Keratinocyte (primary cell): ENCODE data around the gene ELOB. TPM values are rescaled to one million over a fixed set of nuclear protein-coding genes. Genes with fewer than 3 reads are reported as not detected.

ENCODE experiments used
- DNase-seq: peaks from one replicate; pipeline ENCODE4 v3.0.0-alpha.2; 2011; ENCODE audit warnings: low read depth, missing footprints, low spot score
- FAIRE-seq: peaks from 2 replicates; lab custom pipeline; 2011; peaks lifted over from hg19 to GRCh38; lab: Jason Lieb, UNC
- H2AFZ ChIP-seq: 2 replicates; pipeline ENCODE4 v1.6.0; 2012; ENCODE audit warnings: low read length, control low read depth, inconsistent platforms; ENCODE audit not compliant: control insufficient read depth
- H3K27ac ChIP-seq: 2 replicates; pipeline ENCODE4 v1.5.1; 2011; ENCODE audit warnings: low read length; ENCODE audit not compliant: control insufficient read depth, insufficient read depth
- H3K27me3 ChIP-seq: 3 replicates; pipeline ENCODE4 v1.6.0; 2011; ENCODE audit warnings: low read length; ENCODE audit not compliant: control insufficient read depth, insufficient read depth; ENCODE audit errors: extremely low read depth
- H3K36me3 ChIP-seq, 2 experiments: 2 replicates in 1 of 2; 3 replicates in 1 of 2; pipeline ENCODE4 v1.5.1; 2011; ENCODE audit warnings: low read length in 2 of 2, mild to moderate bottlenecking in 1 of 2; ENCODE audit not compliant: control insufficient read depth in 2 of 2, insufficient read depth in 2 of 2; ENCODE audit errors: extremely low read depth in 1 of 2
- H3K4me1 ChIP-seq: 3 replicates; pipeline ENCODE4 v1.5.1; 2011; ENCODE audit warnings: low read length; ENCODE audit not compliant: control insufficient read depth, insufficient read depth; ENCODE audit errors: extremely low read depth
- H3K4me2 ChIP-seq: 3 replicates; pipeline ENCODE4 v1.6.0; 2011; ENCODE audit warnings: low read depth, low read length; ENCODE audit not compliant: control insufficient read depth, insufficient read depth; ENCODE audit errors: extremely low read depth
- H3K4me3 ChIP-seq, 3 experiments: fragments of 200-600 bp in 1 of 3; sonication (generic) in 1 of 3; 2 replicates in 2 of 3; 3 replicates in 1 of 3; pipeline ENCODE4 v1.5.1; 2011 to 2016; ENCODE audit warnings: low read length in 3 of 3, mild to moderate bottlenecking in 3 of 3, control low read depth in 2 of 3, inconsistent platforms in 1 of 3, low read depth in 1 of 3, mixed read lengths in 1 of 3, mixed run types in 1 of 3, moderate library complexity in 1 of 3; ENCODE audit not compliant: control insufficient read depth in 2 of 3, insufficient read depth in 2 of 3; ENCODE audit errors: extremely low read depth in 1 of 3
- H3K79me2 ChIP-seq: 2 replicates; pipeline ENCODE4 v1.6.0; 2012; ENCODE audit warnings: low read length; ENCODE audit not compliant: control insufficient read depth, insufficient read depth
- H3K9ac ChIP-seq: 3 replicates; pipeline ENCODE4 v1.6.0; 2011; ENCODE audit warnings: low read length; ENCODE audit not compliant: control insufficient read depth, insufficient read depth; ENCODE audit errors: extremely low read depth
- H3K9me1 ChIP-seq: 3 replicates; pipeline ENCODE4 v1.6.0; 2011; ENCODE audit warnings: low read length; ENCODE audit not compliant: control insufficient read depth, insufficient read depth; ENCODE audit errors: extremely low read depth
- H3K9me3 ChIP-seq: 2 replicates; pipeline ENCODE4 v1.5.1; 2012; ENCODE audit warnings: low read depth, low read length; ENCODE audit not compliant: control insufficient read depth
- H4K20me1 ChIP-seq: 3 replicates; pipeline ENCODE4 v1.6.0; 2011; ENCODE audit warnings: low read length; ENCODE audit not compliant: control insufficient read depth, insufficient read depth; ENCODE audit errors: extremely low read depth
- EZH2 ChIP-seq: IDR thresholded peaks from one replicate; pipeline ENCODE4 v1.6.1; 2012; ENCODE audit warnings: inconsistent platforms, mild to moderate bottlenecking, low read length, moderate library complexity
- dilution Hi-C: fragments of 300-500 bp; cut with MboI; formaldehyde crosslinking; loops from one replicate; pipeline ENCODE4 v1.7.0; 2020; ENCODE audit warnings: low sequenced_read_pairs; ENCODE audit not compliant: extremely low pct_ligation_motif_present
- polyA plus RNA-seq, 5 experiments: library from polyadenylated mRNA; depleted of rRNA in 3 of 5; stranded (reverse) in 3 of 5; stranded (forward) in 1 of 5; unstranded in 1 of 5; fragments of >200 nt; gene quantifications; 1 replicate in 1 of 5; 2 replicates in 3 of 5; 3 replicates in 1 of 5; pipeline versions ENCODE4 v1.2.1 to v1.2.3, GENCODE V29; 2011 to 2012; ENCODE audit warnings: missing spikeins in 2 of 5, low read depth in 1 of 5, low replicate concordance in 1 of 5
- TF ChIP-seq, protein P1 (sequence below), 3 experiments: IDR thresholded peaks in 1 of 3; conservative IDR thresholded peaks in 1 of 3; optimal IDR thresholded peaks in 1 of 3; 2 replicates in 2 of 3; 3 replicates in 1 of 3; pipeline versions ENCODE3 to v1.5.1; 2011; ENCODE audit warnings: low read length in 3 of 3, mild to moderate bottlenecking in 3 of 3, moderate library complexity in 2 of 3, control low read depth in 1 of 3, inconsistent platforms in 1 of 3; ENCODE audit not compliant: insufficient read depth in 2 of 3; ENCODE audit errors: extremely low read depth in 1 of 3

Gene ELOB
- polyA plus RNA-seq, 1 donor (not counting 4 experiments of a cell fraction or from before 2014, with no cell fraction given): 235 TPM

DNA sequence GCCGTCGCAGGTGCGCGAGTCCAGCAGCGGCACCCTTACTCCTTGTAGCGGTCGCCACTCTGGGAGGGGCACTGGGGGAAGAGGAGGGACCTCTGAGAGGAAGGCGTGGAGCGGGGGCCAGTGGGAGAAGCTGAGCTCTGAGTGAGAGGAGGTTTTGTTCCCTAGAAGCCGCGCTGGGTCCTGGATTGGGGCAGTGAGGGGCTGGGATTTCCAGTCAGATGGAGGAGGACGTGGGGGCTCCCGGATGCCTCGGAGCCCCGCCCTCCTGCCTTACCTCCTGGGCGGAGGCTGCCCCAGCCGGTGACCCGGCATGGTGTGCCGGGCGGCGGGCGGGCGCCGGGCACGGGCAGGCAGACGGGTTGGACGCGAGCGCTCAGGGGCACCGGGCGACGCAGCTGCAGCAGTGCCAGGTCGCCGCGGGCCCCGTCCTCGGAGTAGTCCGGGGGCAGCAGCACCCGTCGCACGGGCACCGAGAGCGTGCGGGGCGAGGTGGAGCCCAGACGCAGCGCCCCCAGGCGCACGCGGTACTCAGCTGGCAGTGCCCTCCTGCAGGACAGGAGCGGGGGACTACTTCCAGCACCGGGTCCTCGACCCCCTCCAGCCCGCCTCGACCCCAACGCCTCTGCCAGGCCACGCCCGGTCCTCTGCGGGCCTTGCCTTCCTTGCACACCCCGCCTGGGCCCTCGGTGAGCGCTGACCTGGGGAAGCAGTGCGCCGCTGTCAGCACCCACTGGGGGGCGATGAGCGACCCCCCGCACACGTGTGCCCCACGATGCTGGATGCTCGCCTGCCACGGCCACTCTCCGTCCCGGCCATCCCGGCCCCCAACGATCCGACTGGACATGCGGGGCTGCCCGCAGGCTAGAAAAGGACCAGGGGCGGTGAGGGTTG, 8.3 kb upstream of the ELOB start:
- Histone ChIP-seq H3K79me2 (no peaks in the 10 kb centered on the region), H3K27ac (no peak overlapping the region), H3K9me1 (no peaks in the 10 kb centered on the region), H3K4me1 (no peaks in the 10 kb centered on the region), H3K9ac (no peak overlapping the region), H3K9me3 (no peaks in the 10 kb centered on the region), H3K27me3 (peaks cover 49% of the 10 kb centered on the region), H3K36me3 (no peaks in the 10 kb centered on the region), H2AFZ (peak overlapping the region; percentile 30), H4K20me1 (no peaks in the 10 kb centered on the region), H3K4me2 (peak overlapping the region; percentile 54), H3K4me3 (peak overlapping the region in 2 of 3 experiments; percentile 7 to 27)
- TF ChIP-seq, protein P1, sequence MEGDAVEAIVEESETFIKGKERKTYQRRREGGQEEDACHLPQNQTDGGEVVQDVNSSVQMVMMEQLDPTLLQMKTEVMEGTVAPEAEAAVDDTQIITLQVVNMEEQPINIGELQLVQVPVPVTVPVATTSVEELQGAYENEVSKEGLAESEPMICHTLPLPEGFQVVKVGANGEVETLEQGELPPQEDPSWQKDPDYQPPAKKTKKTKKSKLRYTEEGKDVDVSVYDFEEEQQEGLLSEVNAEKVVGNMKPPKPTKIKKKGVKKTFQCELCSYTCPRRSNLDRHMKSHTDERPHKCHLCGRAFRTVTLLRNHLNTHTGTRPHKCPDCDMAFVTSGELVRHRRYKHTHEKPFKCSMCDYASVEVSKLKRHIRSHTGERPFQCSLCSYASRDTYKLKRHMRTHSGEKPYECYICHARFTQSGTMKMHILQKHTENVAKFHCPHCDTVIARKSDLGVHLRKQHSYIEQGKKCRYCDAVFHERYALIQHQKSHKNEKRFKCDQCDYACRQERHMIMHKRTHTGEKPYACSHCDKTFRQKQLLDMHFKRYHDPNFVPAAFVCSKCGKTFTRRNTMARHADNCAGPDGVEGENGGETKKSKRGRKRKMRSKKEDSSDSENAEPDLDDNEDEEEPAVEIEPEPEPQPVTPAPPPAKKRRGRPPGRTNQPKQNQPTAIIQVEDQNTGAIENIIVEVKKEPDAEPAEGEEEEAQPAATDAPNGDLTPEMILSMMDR (optimal IDR thresholded peaks at IDR 0.05 in 1 of 3, IDR thresholded peaks at IDR 0.05 in 1 of 3, conservative IDR thresholded peaks at IDR 0.05 in 1 of 3; ENCODE audit: extremely low read depth in 1 of 3, insufficient read depth in 2 of 3, low read length in 3 of 3): peak in 1 of 3 experiments; percentile 28
- peak; percentile 69 for TF ChIP-seq EZH2
- no peak for DNase-seq
- no peak for FAIRE-seq
- dilution Hi-C loops: no loop called here

DNA sequence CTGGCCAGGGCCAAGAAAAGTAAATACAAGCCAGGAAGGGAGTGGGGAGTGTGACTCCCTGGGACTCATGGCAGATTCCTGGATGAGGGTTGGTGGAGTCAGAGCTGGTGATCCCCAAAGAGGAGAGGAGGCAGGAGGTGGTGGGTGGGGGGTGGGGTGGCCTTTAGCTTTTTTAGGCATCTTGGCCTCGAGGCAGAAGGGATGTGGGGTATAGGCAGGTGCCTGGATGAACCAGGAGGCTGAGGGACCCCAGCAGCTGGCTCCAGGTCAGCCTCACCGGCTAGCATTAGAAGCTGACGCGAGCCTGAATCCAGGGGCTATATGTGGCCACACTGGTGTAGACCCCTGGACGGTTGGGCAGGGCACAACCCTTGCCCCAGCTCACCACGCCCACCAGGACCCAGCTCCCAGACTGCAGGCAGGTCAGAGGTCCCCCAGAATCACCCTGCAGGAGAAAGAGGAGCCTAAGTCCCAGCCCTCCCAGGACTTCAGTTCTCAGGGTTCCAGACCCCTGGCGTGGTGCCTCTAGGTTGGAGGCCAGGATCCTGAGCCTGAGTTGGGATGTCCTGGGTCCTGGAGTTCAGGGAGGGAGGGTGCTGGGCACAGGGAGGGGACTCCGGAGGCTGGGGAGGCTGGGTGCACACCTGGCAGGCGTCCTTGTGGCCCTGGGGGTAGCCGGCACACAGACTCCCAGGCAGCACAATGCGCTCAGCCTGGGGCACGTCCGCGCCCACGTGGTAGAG, 7.4 kb upstream of the ELOB start:
- dilution Hi-C loops: no loop called here
- peak overlapping the region in 1 of 3 experiments; percentile 27 for H3K4me3 ChIP-seq
- H3K4me1 ChIP-seq: no peaks in the 10 kb centered on the region
- no peak overlapping the region for H3K9ac ChIP-seq
- FAIRE-seq (no peak), DNase-seq (no peak)
- H3K9me3 ChIP-seq: no peaks in the 10 kb centered on the region
- H3K27ac ChIP-seq: no peak overlapping the region
- no peaks in the 10 kb centered on the region for H4K20me1 ChIP-seq
- H3K36me3 ChIP-seq: no peaks in the 10 kb centered on the region
- no peaks in the 10 kb centered on the region for H3K79me2 ChIP-seq
- no peaks in the 10 kb centered on the region for H3K9me1 ChIP-seq
- H2AFZ ChIP-seq: peak overlapping the region; percentile 22
- no peak overlapping the region for H3K4me2 ChIP-seq
- TF ChIP-seq EZH2: no peak
- TF ChIP-seq, protein P1 (optimal IDR thresholded peaks at IDR 0.05 in 1 of 3, IDR thresholded peaks at IDR 0.05 in 1 of 3, conservative IDR thresholded peaks at IDR 0.05 in 1 of 3; ENCODE audit: extremely low read depth in 1 of 3, insufficient read depth in 2 of 3, low read length in 3 of 3): no peak
- H3K27me3 ChIP-seq: peaks cover 43% of the 10 kb centered on the region
